ENCODE measurements around the gene ERLEC1.
"Not testable (repeated sequence)": the region's sequence is repeated elsewhere in the genome, so short reads cannot be mapped to it uniquely, and the experiment has no call there.

The ERLEC1 gene

GRCh38 chr2:53782676-53783075 lies 4.2 kb upstream of the ERLEC1 start:
- DNase-seq: no peak

- no peak for DNase-seq
Measured at GRCh38 chr2:53784436-53784835, 2.4 kb upstream of the ERLEC1 start.

- no peak for DNase-seq
Measured at GRCh38 chr2:53785366-53785765, 1.5 kb upstream of the ERLEC1 start.

- peak; percentile 64 for DNase-seq
Measured at GRCh38 chr2:53786352-53786704, 516 bp upstream of the ERLEC1 start.

- DNase-seq: no peak
Measured at GRCh38 chr2:53787614-53788289, 908 bp downstream of the ERLEC1 start.

GRCh38 chr2:53793261-53793660 lies 6.4 kb downstream of the ERLEC1 start:
- no peak for DNase-seq

GRCh38 chr2:53793821-53794220 lies 7.0 kb downstream of the ERLEC1 start:
- no peak for DNase-seq

GRCh38 chr2:53801547-53801946 lies 14.7 kb downstream of the ERLEC1 start:
- no peak for DNase-seq

GRCh38 chr2:53802617-53803151 lies 15.8 kb downstream of the ERLEC1 start:
- DNase-seq: no peak

- no peak for DNase-seq
Measured at GRCh38 chr2:53811601-53812000, 24.8 kb downstream of the ERLEC1 start.

GRCh38 chr2:53813151-53813550 lies 26.3 kb downstream of the ERLEC1 start:
- DNase-seq: no peak

GRCh38 chr2:53818854-53819435 lies 32.1 kb downstream of the ERLEC1 start:
- DNase-seq: no peak

- no peak for DNase-seq
Measured at GRCh38 chr2:53819634-53820033, 32.8 kb downstream of the ERLEC1 start.

GRCh38 chr2:53820048-53820447 lies 33.2 kb downstream of the ERLEC1 start:
- DNase-seq: no peak

- no peak for DNase-seq
Measured at GRCh38 chr2:53820711-53821110, 33.9 kb downstream of the ERLEC1 start.

- DNase-seq: no peak
Measured at GRCh38 chr2:53821810-53822209, 35.0 kb downstream of the ERLEC1 start.

GRCh38 chr2:53823639-53824038 lies 36.8 kb downstream of the ERLEC1 start:
- DNase-seq: not testable (repeated sequence)

- DNase-seq: no peak
Measured at GRCh38 chr2:53826030-53826410, 39.2 kb downstream of the ERLEC1 start.

GRCh38 chr2:53826587-53827397 lies 39.9 kb downstream of the ERLEC1 start:
- DNase-seq: no peak

GRCh38 chr2:53827398-53828175 lies 40.7 kb downstream of the ERLEC1 start:
- DNase-seq: peak; percentile 61

GRCh38 chr2:53828331-53828730 lies 41.5 kb downstream of the ERLEC1 start:
- DNase-seq: no peak

- DNase-seq: no peak
Measured at GRCh38 chr2:53829273-53829979, 42.6 kb downstream of the ERLEC1 start.

- not testable (repeated sequence) for DNase-seq
Measured at GRCh38 chr2:53829980-53830290, 43.1 kb downstream of the ERLEC1 start.
